NCI-H446 treated with DMSO at 0.1 percent for 48 hours (cell line): ENCODE results near the gene LRRC25.
A peak's percentile ranks its signal among the peaks of the same experiment; 100 is the strongest.
"Not testable (repeated sequence)": the region's sequence is repeated elsewhere in the genome, so short reads cannot be mapped to it uniquely, and the experiment has no call there.

Experiments used
- DNase-seq: peaks from one replicate; lab custom pipeline; 2025; lab: John Stamatoyannopoulos, UW

Gene LRRC25

GRCh38 chr19:18379803-18380747 lies 17.3 kb downstream of the LRRC25 start:
- peak; percentile 20 for DNase-seq

GRCh38 chr19:18377026-18377425 lies 20.4 kb downstream of the LRRC25 start:
- no peak for DNase-seq

- no peak for DNase-seq
Observed at GRCh38 chr19:18373892-18374629, 23.4 kb downstream of the LRRC25 start.

GRCh38 chr19:18373407-18373891 lies 24.0 kb downstream of the LRRC25 start:
- no peak for DNase-seq

GRCh38 chr19:18368504-18369222 lies 28.8 kb downstream of the LRRC25 start:
- no peak for DNase-seq

- no peak for DNase-seq
Observed at GRCh38 chr19:18366021-18366435, 31.4 kb downstream of the LRRC25 start.

- DNase-seq: no peak
Observed at GRCh38 chr19:18364826-18365528, 32.4 kb downstream of the LRRC25 start.

- not testable (repeated sequence) for DNase-seq
Observed at GRCh38 chr19:18364277-18364825, 33.1 kb downstream of the LRRC25 start.

- DNase-seq: no peak
Observed at GRCh38 chr19:18363787-18364186, 33.6 kb downstream of the LRRC25 start.

- no peak for DNase-seq
Observed at GRCh38 chr19:18362934-18363542, 34.4 kb downstream of the LRRC25 start.

GRCh38 chr19:18361646-18362045 lies 35.8 kb downstream of the LRRC25 start:
- DNase-seq: no peak

- DNase-seq: no peak
Observed at GRCh38 chr19:18357041-18357440, 40.4 kb downstream of the LRRC25 start.

- DNase-seq: not testable (repeated sequence)
Observed at GRCh38 chr19:18354743-18355142, 42.7 kb downstream of the LRRC25 start.

- no peak for DNase-seq
Observed at GRCh38 chr19:18353378-18354005, 43.9 kb downstream of the LRRC25 start.

GRCh38 chr19:18351544-18351943 lies 45.9 kb downstream of the LRRC25 start:
- no peak for DNase-seq

GRCh38 chr19:18350490-18350889 lies 46.9 kb downstream of the LRRC25 start:
- no peak for DNase-seq

- DNase-seq: no peak
Observed at GRCh38 chr19:18349524-18350128, 47.8 kb downstream of the LRRC25 start.

- DNase-seq: not testable (repeated sequence)
Observed at GRCh38 chr19:18348818-18349339, 48.5 kb downstream of the LRRC25 start.

- DNase-seq: no peak
Observed at GRCh38 chr19:18348171-18348570, 49.3 kb downstream of the LRRC25 start.

GRCh38 chr19:18346091-18346490 lies 51.3 kb downstream of the LRRC25 start:
- no peak for DNase-seq
